ENCODE results near the gene SCARF2.
A peak's percentile ranks its signal among the peaks of the same experiment; 100 is the strongest.

SCARF2 gene

GRCh38 chr22:20442485-20443284 is 5.1 kb upstream of the SCARF2 start:
- H3K27me3 Mint-ChIP-seq (ENCODE audit: low read depth): no peaks in the 10 kb centered on the region
- H3K4me1 Mint-ChIP-seq: peaks cover 11% of the 10 kb centered on the region
- TF ChIP-seq CTCF (IDR thresholded peaks at IDR 0.05; ENCODE audit: unreplicated experiment in 3 of 3): no peak
- no peak overlapping the region for H3K4me3 Mint-ChIP-seq
- H3K9me3 Mint-ChIP-seq: no peaks in the 10 kb centered on the region
- peaks cover 30% of the 10 kb centered on the region for H3K36me3 Mint-ChIP-seq (ENCODE audit: low read depth)
- no peak overlapping the region for H3K27ac Mint-ChIP-seq

- H3K9me3 Mint-ChIP-seq: no peaks in the 10 kb centered on the region
- TF ChIP-seq CTCF (IDR thresholded peaks at IDR 0.05; ENCODE audit: unreplicated experiment in 3 of 3): no peak
- peaks cover 11% of the 10 kb centered on the region for H3K4me1 Mint-ChIP-seq
- H3K4me3 Mint-ChIP-seq: no peak overlapping the region
- H3K27me3 Mint-ChIP-seq (ENCODE audit: low read depth): peaks cover 4% of the 10 kb centered on the region
- H3K27ac Mint-ChIP-seq: no peak overlapping the region
- peaks cover 25% of the 10 kb centered on the region for H3K36me3 Mint-ChIP-seq (ENCODE audit: low read depth)
These were observed 4.2 kb upstream of the SCARF2 start for GRCh38 chr22:20441631-20442484.

- H3K27me3 Mint-ChIP-seq (ENCODE audit: low read depth): peaks cover 6% of the 10 kb centered on the region
- no peaks in the 10 kb centered on the region for H3K9me3 Mint-ChIP-seq
- no peak for TF ChIP-seq CTCF (IDR thresholded peaks at IDR 0.05; ENCODE audit: unreplicated experiment in 3 of 3)
- H3K27ac Mint-ChIP-seq: no peak overlapping the region
- peak overlapping the region in 1 of 3 experiments; percentile 8 for H3K4me3 Mint-ChIP-seq
- H3K4me1 Mint-ChIP-seq: peaks cover 11% of the 10 kb centered on the region
- H3K36me3 Mint-ChIP-seq (ENCODE audit: low read depth): peaks cover 19% of the 10 kb centered on the region
These were observed 3.3 kb upstream of the SCARF2 start for GRCh38 chr22:20440637-20441591.

- Mint-ChIP-seq H3K4me3 (peak overlapping the region in 2 of 3 experiments; percentile 81 to 89), H3K27me3 (ENCODE audit: low read depth) (peaks cover 15% of the 10 kb centered on the region), H3K27ac (no peak overlapping the region), H3K9me3 (no peaks in the 10 kb centered on the region), H3K36me3 (ENCODE audit: low read depth) (peaks cover 24% of the 10 kb centered on the region), H3K4me1 (peaks cover 19% of the 10 kb centered on the region)
- no peak for TF ChIP-seq CTCF (IDR thresholded peaks at IDR 0.05; ENCODE audit: unreplicated experiment in 3 of 3)
These were observed 2.4 kb upstream of the SCARF2 start for GRCh38 chr22:20439928-20440575.

- H3K27ac Mint-ChIP-seq: peak overlapping the region in 2 of 3 experiments; percentile 56 to 94
- no peak for TF ChIP-seq CTCF (IDR thresholded peaks at IDR 0.05; ENCODE audit: unreplicated experiment in 3 of 3)
- peaks cover 24% of the 10 kb centered on the region for H3K36me3 Mint-ChIP-seq (ENCODE audit: low read depth)
- peaks cover 19% of the 10 kb centered on the region for H3K27me3 Mint-ChIP-seq (ENCODE audit: low read depth)
- H3K9me3 Mint-ChIP-seq: no peaks in the 10 kb centered on the region
- H3K4me1 Mint-ChIP-seq: peaks cover 24% of the 10 kb centered on the region
- peak overlapping the region; percentile 76 to 89 (median 81) for H3K4me3 Mint-ChIP-seq
These were observed 1.9 kb upstream of the SCARF2 start for GRCh38 chr22:20439556-20439927.
